HepG2 (cell line): ENCODE results near the gene DLG5. TPM values are rescaled to one million over a fixed set of nuclear protein-coding genes. Genes with fewer than 3 reads are reported as not detected.

Experiments used
- ADNP ChIP-seq: sonication (generic); formaldehyde crosslinking; IDR thresholded peaks from 2 replicates; pipeline ENCODE4 v1.4.0; 2020; ENCODE audit warnings: missing genetic modification reagents
- ARNT2 ChIP-seq: sonication (generic); formaldehyde crosslinking; IDR thresholded peaks from 2 replicates; pipeline ENCODE4 v1.8.0; 2022; ENCODE audit warnings: mild to moderate bottlenecking, low read depth, missing genetic modification reagents, moderate library complexity
- BRCA1 ChIP-seq: sonication (generic); formaldehyde crosslinking; IDR thresholded peaks from 2 replicates; pipeline ENCODE4 v1.4.0; 2020; ENCODE audit warnings: missing genetic modification reagents
- EEA1 ChIP-seq: sonication (generic); formaldehyde crosslinking; IDR thresholded peaks from 2 replicates; pipeline ENCODE4 v1.5.1; 2020; ENCODE audit warnings: mild to moderate bottlenecking, missing genetic modification reagents, borderline replicate concordance
- HOXA5 ChIP-seq: sonication (generic); formaldehyde crosslinking; IDR thresholded peaks from 2 replicates; pipeline ENCODE4 v1.4.0; 2020; ENCODE audit warnings: missing genetic modification reagents
- JUN ChIP-seq: sonication (generic); formaldehyde crosslinking; IDR thresholded peaks from 2 replicates; pipeline ENCODE4 v1.4.0; 2020; ENCODE audit warnings: mild to moderate bottlenecking, missing genetic modification reagents
- PPARG ChIP-seq: conservative IDR thresholded peaks from 2 replicates; pipeline ENCODE4 v1.6.1; 2016; ENCODE audit warnings: missing biosample characterization, missing genetic modification reagents
- RARA ChIP-seq: IDR thresholded peaks from 2 replicates; pipeline ENCODE4 v1.6.1; 2016; ENCODE audit warnings: missing genetic modification reagents, missing compliant biosample characterization
- SALL1 ChIP-seq: sonication (generic); formaldehyde crosslinking; IDR thresholded peaks from 2 replicates; pipeline ENCODE4 v1.8.0; 2022; ENCODE audit warnings: mild to moderate bottlenecking, missing genetic modification reagents
- SIN3B ChIP-seq: fragments of 150-350 bp; IDR thresholded peaks from 2 replicates; pipeline ENCODE4 v1.6.1; 2014; ENCODE audit warnings: low read length
- TAF1 ChIP-seq: sonication (generic); formaldehyde crosslinking; IDR thresholded peaks from 2 replicates; pipeline ENCODE4 v1.4.0; 2020; ENCODE audit warnings: missing genetic modification reagents
- TGIF2 ChIP-seq: IDR thresholded peaks from 2 replicates; pipeline ENCODE4 v1.6.1; 2016; ENCODE audit warnings: control low read depth, missing compliant biosample characterization
- ZFAT ChIP-seq: sonication (generic); formaldehyde crosslinking; conservative IDR thresholded peaks from 2 replicates; pipeline ENCODE4 v1.8.1; 2023; ENCODE audit warnings: missing genetic modification reagents, inconsistent platforms
- ZNF256 ChIP-seq: sonication (generic); formaldehyde crosslinking; conservative IDR thresholded peaks from 2 replicates; pipeline ENCODE4 v1.4.0; 2020; ENCODE audit warnings: missing genetic modification reagents
- ZNF556 ChIP-seq: sonication (generic); formaldehyde crosslinking; IDR thresholded peaks from 2 replicates; pipeline ENCODE4 v1.4.0; 2020; ENCODE audit warnings: mild to moderate bottlenecking, missing genetic modification reagents, borderline replicate concordance
- ZNF616 ChIP-seq: sonication (generic); formaldehyde crosslinking; IDR thresholded peaks from 2 replicates; pipeline ENCODE4 v1.5.0; 2020; ENCODE audit warnings: low read depth, mild to moderate bottlenecking, missing genetic modification reagents
- ZNF761 ChIP-seq: sonication (generic); formaldehyde crosslinking; conservative IDR thresholded peaks from 2 replicates; pipeline ENCODE4 v1.4.0; 2020; ENCODE audit warnings: mild to moderate bottlenecking, missing genetic modification reagents
- ZNF891 ChIP-seq: sonication (generic); formaldehyde crosslinking; IDR thresholded peaks from 2 replicates; pipeline ENCODE4 v1.5.0; 2020; ENCODE audit warnings: mild to moderate bottlenecking, missing genetic modification reagents
- ZSCAN21 ChIP-seq: sonication (generic); formaldehyde crosslinking; IDR thresholded peaks from 2 replicates; pipeline ENCODE4 v1.8.0; 2022; ENCODE audit warnings: mild to moderate bottlenecking, missing genetic modification reagents, moderate library complexity, borderline replicate concordance
- polyA plus RNA-seq, 8 experiments: library from polyadenylated mRNA; depleted of rRNA in 3 of 8; stranded (reverse) in 7 of 8; unstranded in 1 of 8; fragments of >200 nt; fragmentation: Illumina TruSeq in 4 of 8; extraction: Trizol in 4 of 8; gene quantifications; 2 replicates each; pipeline versions ENCODE4 v1.2.1 to v1.2.3, GENCODE V29; 2011 to 2016; ENCODE audit warnings: low read depth in 4 of 8, missing spikeins in 1 of 8, mixed read lengths in 1 of 8; ENCODE audit not compliant: insufficient read depth in 1 of 8
- total RNA-seq, 5 experiments: library from RNA; depleted of rRNA; stranded (reverse); fragments of >200 nt; fragmentation: Illumina TruSeq; extraction: Trizol; gene quantifications; 2 replicates each; pipeline ENCODE4 v1.2.3, GENCODE V29; 2016; ENCODE audit warnings: low read depth in 1 of 5
- TF ChIP-seq, protein P1 (sequence below): sonication (generic); formaldehyde crosslinking; IDR thresholded peaks from 2 replicates; pipeline ENCODE4 v1.4.0; 2020; ENCODE audit warnings: missing genetic modification reagents
- TF ChIP-seq, protein P2 (sequence below): IDR thresholded peaks from 2 replicates; pipeline ENCODE4 v1.6.1; 2016
- TF ChIP-seq, protein P3 (sequence below): sonication (generic); formaldehyde crosslinking; IDR thresholded peaks from 2 replicates; pipeline ENCODE4 v1.5.0; 2020; ENCODE audit warnings: missing genetic modification reagents
- TF ChIP-seq, protein P4 (sequence below): sonication (generic); formaldehyde crosslinking; IDR thresholded peaks from 2 replicates; pipeline ENCODE4 v1.4.0; 2020; ENCODE audit warnings: missing genetic modification reagents
- TF ChIP-seq, protein P5 (sequence below): sonication (generic); formaldehyde crosslinking; IDR thresholded peaks from 2 replicates; pipeline ENCODE4 v1.8.0; 2022; ENCODE audit warnings: missing genetic modification reagents, low read depth, mild to moderate bottlenecking, borderline replicate concordance

The DLG5 gene
- total and polyA plus RNA-seq, 2 of the 13 experiments (the other 11 are each of a cell fraction or from before 2014, with no cell fraction given) = 15.5 to 18.2 TPM

DNA sequence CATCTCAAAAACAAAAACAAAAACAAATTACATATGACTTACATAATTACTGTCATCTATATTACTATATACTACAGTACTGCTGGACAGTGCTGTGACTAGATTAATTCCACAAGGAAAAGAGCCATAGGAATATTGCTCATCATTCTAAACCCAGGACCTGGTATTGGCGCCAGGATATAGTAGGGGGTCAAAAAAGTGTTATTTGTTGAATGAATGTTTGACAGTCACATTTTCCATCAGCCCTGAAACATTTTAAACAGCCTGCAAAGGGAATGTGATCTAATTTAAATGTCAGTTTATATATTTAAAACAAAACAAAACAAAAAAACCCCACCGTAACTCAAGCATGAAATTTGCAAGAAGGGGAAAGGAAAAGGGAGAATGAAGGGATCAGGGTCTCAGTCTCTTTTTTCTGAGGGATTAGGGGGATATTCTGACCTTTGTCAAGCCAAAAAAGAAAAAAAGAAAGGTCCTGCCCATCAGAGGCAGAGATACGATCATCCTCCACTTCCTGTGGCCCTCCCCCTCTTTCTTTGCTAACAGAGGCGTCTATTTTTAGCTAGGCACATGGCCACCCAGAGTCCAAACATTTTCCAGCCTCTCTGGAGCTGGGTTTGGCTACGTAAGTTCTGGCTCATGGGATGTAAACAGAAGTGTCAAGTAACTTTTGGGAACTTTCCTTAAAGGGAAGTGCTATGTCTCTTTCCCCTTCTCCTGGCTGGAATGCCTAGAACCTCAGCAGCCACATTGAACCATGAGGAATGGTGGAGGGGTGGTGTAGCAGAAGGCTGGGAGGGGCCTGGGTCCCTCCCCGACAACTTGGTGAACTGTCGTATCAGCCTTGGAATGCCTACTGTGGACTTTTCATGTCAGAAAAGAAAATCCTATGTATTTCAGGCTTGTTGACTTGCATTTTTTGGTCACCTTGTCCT is 44.6 kb upstream of the DLG5 start (continued):
- TF ChIP-seq JUN (CRISPR knock-in tag) = no peak
- TF ChIP-seq, protein P1, sequence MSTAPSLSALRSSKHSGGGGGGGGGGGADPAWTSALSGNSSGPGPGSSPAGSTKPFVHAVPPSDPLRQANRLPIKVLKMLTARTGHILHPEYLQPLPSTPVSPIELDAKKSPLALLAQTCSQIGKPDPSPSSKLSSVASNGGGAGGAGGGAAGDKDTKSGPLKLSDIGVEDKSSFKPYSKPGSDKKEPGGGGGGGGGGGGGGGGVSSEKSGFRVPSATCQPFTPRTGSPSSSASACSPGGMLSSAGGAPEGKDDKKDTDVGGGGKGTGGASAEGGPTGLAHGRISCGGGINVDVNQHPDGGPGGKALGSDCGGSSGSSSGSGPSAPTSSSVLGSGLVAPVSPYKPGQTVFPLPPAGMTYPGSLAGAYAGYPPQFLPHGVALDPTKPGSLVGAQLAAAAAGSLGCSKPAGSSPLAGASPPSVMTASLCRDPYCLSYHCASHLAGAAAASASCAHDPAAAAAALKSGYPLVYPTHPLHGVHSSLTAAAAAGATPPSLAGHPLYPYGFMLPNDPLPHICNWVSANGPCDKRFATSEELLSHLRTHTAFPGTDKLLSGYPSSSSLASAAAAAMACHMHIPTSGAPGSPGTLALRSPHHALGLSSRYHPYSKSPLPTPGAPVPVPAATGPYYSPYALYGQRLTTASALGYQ (CRISPR knock-in tag) = peak; percentile 60; the same call in 1 of the 2 replicates
- TF ChIP-seq ARNT2 (CRISPR knock-in tag) = peak; percentile 30; the same call in 1 of the 2 replicates
- TF ChIP-seq SALL1 (CRISPR knock-in tag) = peak; percentile 73
- no peak for TF ChIP-seq ZNF256 (CRISPR knock-in tag)
- peak; percentile 23; the same call in 1 of the 2 replicates for TF ChIP-seq ZNF556 (CRISPR knock-in tag)
- TF ChIP-seq RARA (CRISPR knock-in tag) = peak; percentile 63
- no peak for TF ChIP-seq ZNF761 (CRISPR knock-in tag)
- TF ChIP-seq TAF1 (CRISPR knock-in tag) = peak; percentile 23; the same call in 1 of the 2 replicates
- TF ChIP-seq SIN3B = no peak
- TF ChIP-seq, protein P2, sequence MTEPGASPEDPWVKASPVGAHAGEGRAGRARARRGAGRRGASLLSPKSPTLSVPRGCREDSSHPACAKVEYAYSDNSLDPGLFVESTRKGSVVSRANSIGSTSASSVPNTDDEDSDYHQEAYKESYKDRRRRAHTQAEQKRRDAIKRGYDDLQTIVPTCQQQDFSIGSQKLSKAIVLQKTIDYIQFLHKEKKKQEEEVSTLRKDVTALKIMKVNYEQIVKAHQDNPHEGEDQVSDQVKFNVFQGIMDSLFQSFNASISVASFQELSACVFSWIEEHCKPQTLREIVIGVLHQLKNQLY (CRISPR knock-in tag) = peak; percentile 61; the same call in 1 of the 2 replicates
- TF ChIP-seq, protein P3, sequence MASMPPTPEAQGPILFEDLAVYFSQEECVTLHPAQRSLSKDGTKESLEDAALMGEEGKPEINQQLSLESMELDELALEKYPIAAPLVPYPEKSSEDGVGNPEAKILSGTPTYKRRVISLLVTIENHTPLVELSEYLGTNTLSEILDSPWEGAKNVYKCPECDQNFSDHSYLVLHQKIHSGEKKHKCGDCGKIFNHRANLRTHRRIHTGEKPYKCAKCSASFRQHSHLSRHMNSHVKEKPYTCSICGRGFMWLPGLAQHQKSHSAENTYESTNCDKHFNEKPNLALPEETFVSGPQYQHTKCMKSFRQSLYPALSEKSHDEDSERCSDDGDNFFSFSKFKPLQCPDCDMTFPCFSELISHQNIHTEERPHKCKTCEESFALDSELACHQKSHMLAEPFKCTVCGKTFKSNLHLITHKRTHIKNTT (CRISPR knock-in tag) = no peak
- no peak for TF ChIP-seq ZNF891 (CRISPR knock-in tag)
- TF ChIP-seq PPARG (CRISPR knock-in tag) = peak; percentile 91
- no peak for TF ChIP-seq ZSCAN21 (CRISPR knock-in tag)
- no peak for TF ChIP-seq ZNF616 (CRISPR knock-in tag)
- no peak for TF ChIP-seq BRCA1 (CRISPR knock-in tag)
- TF ChIP-seq, protein P4, sequence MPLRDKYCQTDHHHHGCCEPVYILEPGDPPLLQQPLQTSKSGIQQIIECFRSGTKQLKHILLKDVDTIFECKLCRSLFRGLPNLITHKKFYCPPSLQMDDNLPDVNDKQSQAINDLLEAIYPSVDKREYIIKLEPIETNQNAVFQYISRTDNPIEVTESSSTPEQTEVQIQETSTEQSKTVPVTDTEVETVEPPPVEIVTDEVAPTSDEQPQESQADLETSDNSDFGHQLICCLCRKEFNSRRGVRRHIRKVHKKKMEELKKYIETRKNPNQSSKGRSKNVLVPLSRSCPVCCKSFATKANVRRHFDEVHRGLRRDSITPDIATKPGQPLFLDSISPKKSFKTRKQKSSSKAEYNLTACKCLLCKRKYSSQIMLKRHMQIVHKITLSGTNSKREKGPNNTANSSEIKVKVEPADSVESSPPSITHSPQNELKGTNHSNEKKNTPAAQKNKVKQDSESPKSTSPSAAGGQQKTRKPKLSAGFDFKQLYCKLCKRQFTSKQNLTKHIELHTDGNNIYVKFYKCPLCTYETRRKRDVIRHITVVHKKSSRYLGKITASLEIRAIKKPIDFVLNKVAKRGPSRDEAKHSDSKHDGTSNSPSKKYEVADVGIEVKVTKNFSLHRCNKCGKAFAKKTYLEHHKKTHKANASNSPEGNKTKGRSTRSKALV (CRISPR knock-in tag) = peak; percentile 40; the same call in 1 of the 2 replicates
- TF ChIP-seq, protein P5, sequence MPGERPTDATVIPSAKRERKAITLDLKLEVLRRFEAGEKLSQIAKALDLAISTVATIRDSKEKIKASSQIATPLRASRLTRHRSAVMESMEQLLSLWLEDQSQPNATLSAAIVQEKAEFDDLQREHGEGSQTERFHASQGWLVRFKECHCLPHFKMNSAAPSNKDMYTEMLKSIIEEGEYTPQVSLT (CRISPR knock-in tag) = no peak
- no peak for TF ChIP-seq ADNP (CRISPR knock-in tag)
- TF ChIP-seq ZFAT (CRISPR knock-in tag) = no peak
- peak; percentile 24; the same call in 1 of the 2 replicates for TF ChIP-seq HOXA5 (CRISPR knock-in tag)
- TF ChIP-seq EEA1 (CRISPR knock-in tag) = no peak
- peak; percentile 57 for TF ChIP-seq TGIF2 (CRISPR knock-in tag)
